Motor neuron (in vitro differentiated cells): ENCODE measurements around the gene VPS35L. TPM values are rescaled to one million over a fixed set of nuclear protein-coding genes. Genes with fewer than 3 reads are reported as not detected.
A peak's percentile ranks its signal among the peaks of the same experiment; 100 is the strongest.

Experiments
- ATAC-seq, 8 experiments: fragments of 200-7000 bp; cut with Tn5 transposase; replicated peaks in 6 of 8; 2 replicates each; pipeline ENCODE4 v1.8.0; 2021; ENCODE audit warnings: mild to moderate bottlenecking in 8 of 8, moderate library complexity in 8 of 8
- H3K27ac ChIP-seq, 2 donors: fragments of 250-450 bp; sonication (Bioruptor Pico); 2 replicates each; pipeline ENCODE4 v1.9.0; 2021; ENCODE audit warnings: antibody characterized with exemption in 2 of 2, mild to moderate bottlenecking in 2 of 2, moderate library complexity in 1 of 2
- H3K4me1 ChIP-seq, 2 donors: fragments of 250-450 bp; sonication (Bioruptor Pico); replicated peaks in 1 of 2; 2 replicates each; pipeline ENCODE4 v1.6.1; 2021; ENCODE audit warnings: antibody characterized with exemption in 2 of 2, mild to moderate bottlenecking in 2 of 2, moderate library complexity in 1 of 2
- H3K4me3 ChIP-seq, 5 donors: fragments of 250-450 bp; sonication (Bioruptor Pico); 2 replicates each; pipeline ENCODE4 v1.9.0; 2021; ENCODE audit warnings: antibody characterized with exemption in 5 of 5, mild to moderate bottlenecking in 5 of 5, moderate library complexity in 4 of 5
- WGBS, 10 experiments: fragments of 450-650 bp; shearing (Covaris generic); methylation state at CpG; one replicate each; pipeline ENCODE4 v1.0.0; 2022; 5-methylcytosine and 5-hydroxymethylcytosine counted together
- in situ Hi-C, 9 experiments: fragments of 400-800 bp; cut with MboI; loops; one replicate each; pipeline ENCODE4 v1.15.0; 2021; ENCODE audit warnings: low sequenced_read_pairs in 9 of 9, low pct_unique_long_range_greater_than_20kb in 2 of 9; ENCODE audit not compliant: unreplicated experiment in 9 of 9
- total RNA-seq, 8 experiments: library from RNA; unstranded; fragments of 300-600 nt; gene quantifications; 2 replicates each; pipeline versions ENCODE4 v1.2.3 to v1.2.4, GENCODE V29; 2022

VPS35L gene
- total RNA-seq, 8 experiments from 2014 or later, result 24.8 to 63.9 (median 42.2) TPM

DNA sequence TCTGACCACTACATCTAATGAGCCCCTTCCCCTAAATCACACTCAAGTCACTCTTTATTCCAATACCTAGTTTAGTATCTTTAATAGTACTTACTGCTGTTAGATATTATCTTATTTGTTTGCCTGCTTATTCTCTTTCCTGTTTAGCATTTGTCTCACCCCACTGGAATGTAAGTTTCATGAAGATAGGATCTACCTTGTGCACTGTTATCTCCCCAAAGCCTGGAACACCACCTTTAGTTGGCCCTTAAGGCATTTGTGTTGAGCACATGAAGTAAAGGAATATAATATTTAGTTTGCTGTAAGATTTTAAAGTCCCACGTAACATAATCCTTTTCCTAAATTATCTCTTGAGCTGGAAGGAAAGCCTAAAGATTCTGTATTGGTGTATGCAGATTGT is 50.2 kb downstream of the VPS35L start:
- in situ Hi-C loops, result loop anchor here in 7 of 9 experiments (10.0 to 25.0 kb wide), 3 partner anchors 279 to 782 kb away; partner anchors contain the start of gene GPRC5B (in 6 of the 7)
- 92 to 100% (median 100%) methylated on average over 1 of the region's 1 CpG; no CpG with 5 or more reads in 2 of the 10 experiments for WGBS, 10 experiments
- no peak for ATAC-seq
- H3K4me1 ChIP-seq, result no peaks in the 10 kb centered on the region
- H3K27ac ChIP-seq, result no peak overlapping the region
- H3K4me3 ChIP-seq, result no peak overlapping the region

DNA sequence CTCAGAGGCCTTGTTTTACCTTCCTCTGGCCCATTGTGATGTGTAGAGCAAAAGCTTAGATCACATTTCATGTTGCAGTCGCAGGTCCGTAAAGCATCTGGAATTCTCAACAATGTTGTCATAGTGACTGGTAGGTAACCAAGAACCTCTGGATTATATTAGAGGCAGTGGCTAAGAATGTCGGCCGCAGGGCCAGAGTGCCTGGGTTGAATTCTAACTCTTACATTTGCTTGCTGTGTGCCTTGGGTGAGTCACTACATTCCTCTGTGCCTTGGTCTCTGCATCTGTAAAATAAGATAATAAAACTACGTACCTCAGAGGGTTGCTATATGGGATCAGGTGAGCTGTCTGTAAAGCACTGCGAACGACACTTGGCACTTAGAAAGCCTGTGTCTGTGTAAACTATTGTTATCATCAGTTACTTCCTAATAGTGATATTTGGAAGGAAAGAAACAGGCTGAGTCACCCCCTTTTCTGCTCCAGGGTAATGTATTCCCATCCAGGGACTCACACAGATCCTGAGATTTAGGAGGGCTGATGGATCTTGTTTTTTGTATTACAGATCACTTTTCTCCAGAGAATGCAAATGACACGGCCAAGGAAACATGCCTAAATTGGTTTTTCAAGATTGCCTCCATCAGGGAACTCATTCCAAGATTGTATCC is 52.2 kb downstream of the VPS35L start:
- H3K4me1 ChIP-seq, result no peaks in the 10 kb centered on the region
- no peak overlapping the region for H3K4me3 ChIP-seq
- in situ Hi-C loops, result loop anchor here in 7 of 9 experiments (10.0 to 25.0 kb wide), 3 partner anchors 277 to 780 kb away; partner anchors contain the start of gene GPRC5B (in 6 of the 7)
- H3K27ac ChIP-seq, result no peak overlapping the region
- peak in 2 of 8 experiments; percentile 41 to 96 for ATAC-seq
- WGBS, 10 experiments, result 12 to 100% (median 86%) methylated on average over 1 to 7 of the region's 8 CpGs; no CpG with 5 or more reads in 2 of the 10 experiments

DNA sequence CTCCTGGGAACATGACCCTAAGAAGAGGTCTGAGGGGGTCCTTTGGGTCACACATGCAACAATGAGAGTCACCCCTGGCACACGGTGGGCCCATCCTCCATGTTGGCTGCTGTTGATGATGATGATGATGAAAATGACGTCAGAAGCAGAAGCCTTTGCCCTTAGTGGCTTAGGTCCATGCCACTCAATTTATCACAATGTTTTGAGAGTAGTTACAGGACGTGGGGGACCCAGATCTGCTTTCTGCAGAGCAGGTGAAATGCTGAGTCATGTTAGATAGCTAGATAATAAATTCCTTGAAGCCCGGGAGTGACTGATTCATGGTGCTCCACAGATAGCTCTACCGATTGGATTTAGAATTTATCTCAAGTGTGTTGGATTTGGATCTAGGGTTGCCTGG is 53.9 kb downstream of the VPS35L start:
- in situ Hi-C loops, result loop anchor here in 7 of 9 experiments (10.0 to 25.0 kb wide), 3 partner anchors 275 to 778 kb away; partner anchors contain the start of gene GPRC5B (in 6 of the 7)
- Histone ChIP-seq H3K4me1 (no peaks in the 10 kb centered on the region), H3K4me3 (no peak overlapping the region), H3K27ac (no peak overlapping the region)
- no peak for ATAC-seq
- 60 to 100% (median 92%) methylated on average over 1 to 4 of the region's 5 CpGs; no CpG with 5 or more reads in 4 of the 10 experiments for WGBS, 10 experiments

DNA sequence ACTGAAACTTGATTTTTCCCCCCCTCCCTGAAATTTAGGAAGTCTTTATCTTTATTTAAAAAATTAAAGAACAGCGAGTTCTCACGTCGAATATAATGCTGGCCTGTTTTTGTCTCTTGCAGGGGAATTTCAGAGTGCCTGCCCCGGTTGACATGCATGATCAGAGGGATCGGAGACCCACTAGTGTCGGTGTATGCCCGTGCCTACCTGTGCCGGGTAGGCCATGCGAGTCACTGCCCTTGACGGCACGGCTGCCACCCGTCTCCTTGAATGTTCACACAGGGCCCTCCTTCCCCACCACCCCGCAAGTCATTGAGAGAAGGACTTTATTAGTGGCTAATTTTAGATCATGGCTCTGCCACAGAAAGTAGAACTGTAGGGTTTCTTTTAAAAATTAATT is 54.7 kb downstream of the VPS35L start:
- Histone ChIP-seq H3K27ac (no peak overlapping the region), H3K4me1 (no peaks in the 10 kb centered on the region), H3K4me3 (no peak overlapping the region)
- 83 to 100% (median 94%) methylated on average over 3 to 6 of the region's 13 CpGs; no CpG with 5 or more reads in 3 of the 10 experiments for WGBS, 10 experiments
- in situ Hi-C loops, result loop anchor here in 6 of 9 experiments (25.0 kb wide), 2 partner anchors 277 to 777 kb away; partner anchors contain the start of gene GPRC5B (in 5 of the 6)
- no peak for ATAC-seq

DNA sequence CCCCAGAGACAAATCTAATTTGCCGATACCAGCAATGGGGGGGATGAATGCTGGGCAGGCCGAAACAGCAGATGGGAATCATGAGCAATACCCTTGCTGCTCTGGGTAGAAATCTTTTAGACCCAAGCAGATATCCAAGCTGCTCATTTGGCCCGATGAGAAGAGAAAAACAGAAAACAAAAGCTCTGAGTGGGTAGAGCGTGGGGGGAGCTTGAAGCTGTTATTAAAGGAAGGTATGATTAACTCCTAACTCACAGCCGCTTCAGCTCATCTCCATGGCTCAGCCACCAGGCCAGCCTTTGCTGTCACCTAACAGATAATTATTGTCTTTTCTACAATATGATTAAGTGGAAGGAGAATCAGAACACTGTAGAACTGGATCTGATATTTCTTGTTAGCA is 58.3 kb downstream of the VPS35L start:
- in situ Hi-C loops, result loop anchor here in 6 of 9 experiments (25.0 kb wide), 2 partner anchors 273 to 773 kb away; partner anchors contain the start of gene GPRC5B (in 5 of the 6)
- 68 to 100% (median 92%) methylated on average over 1 to 5 of the region's 5 CpGs; no CpG with 5 or more reads in 3 of the 10 experiments for WGBS, 10 experiments
- Histone ChIP-seq H3K4me1 (no peaks in the 10 kb centered on the region), H3K27ac (no peak overlapping the region), H3K4me3 (no peak overlapping the region)
- no peak for ATAC-seq

DNA sequence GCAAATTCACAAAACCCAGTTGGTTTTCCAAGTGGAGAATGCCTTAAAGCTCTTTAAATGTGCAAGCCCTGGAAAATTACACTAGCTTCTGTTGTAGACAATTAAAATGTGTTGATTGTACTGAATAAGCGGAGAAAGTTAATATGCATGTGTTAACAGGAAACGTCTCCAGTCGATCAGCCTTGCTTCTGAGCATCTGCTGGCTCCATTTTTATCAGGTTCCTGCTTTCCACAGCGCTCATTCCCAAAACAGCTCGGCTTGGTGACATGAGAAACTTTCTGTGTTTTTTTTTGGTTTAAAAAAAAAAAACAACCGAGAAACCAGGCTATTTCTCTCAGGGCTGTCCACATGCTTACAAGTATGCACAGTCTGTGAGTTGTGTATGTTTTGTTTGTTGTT is 60.7 kb downstream of the VPS35L start:
- 79 to 100% (median 92%) methylated on average over 1 to 6 of the region's 6 CpGs; no CpG with 5 or more reads in 1 of the 10 experiments for WGBS, 10 experiments
- Histone ChIP-seq H3K4me1 (no peaks in the 10 kb centered on the region), H3K4me3 (no peak overlapping the region), H3K27ac (no peak overlapping the region)
- ATAC-seq, result no peak
- in situ Hi-C loops, result loop anchor here in 6 of 9 experiments (25.0 kb wide), 2 partner anchors 271 to 771 kb away; partner anchors contain the start of gene GPRC5B (in 5 of the 6)

DNA sequence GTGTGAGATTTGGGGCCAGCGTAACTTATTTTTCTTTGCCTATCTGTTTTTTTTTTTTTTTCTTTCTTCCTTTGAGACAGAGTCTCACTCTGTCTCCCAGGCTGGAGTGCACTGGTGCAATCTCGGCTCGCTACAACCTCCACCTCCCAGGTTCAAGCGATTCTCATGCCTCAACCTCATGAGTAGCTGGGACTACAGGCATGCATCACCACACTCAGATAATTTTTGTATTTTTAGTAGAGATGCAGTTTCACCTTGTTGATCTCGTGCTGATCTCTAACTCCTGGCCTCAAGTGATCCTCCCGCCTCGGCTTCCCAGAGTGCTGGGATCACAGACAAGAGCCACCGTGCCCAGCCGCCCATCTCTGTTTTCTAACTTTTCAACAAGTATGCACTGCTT is 63.4 kb downstream of the VPS35L start:
- Histone ChIP-seq H3K4me1 (no peaks in the 10 kb centered on the region), H3K4me3 (no peak overlapping the region), H3K27ac (no peak overlapping the region)
- WGBS, 10 experiments, result 87 to 100% (median 98%) methylated on average over 2 to 9 of the region's 9 CpGs; no CpG with 5 or more reads in 1 of the 10 experiments
- in situ Hi-C loops, result loop anchor here in 6 of 9 experiments (25.0 kb wide), 2 partner anchors 268 to 768 kb away; partner anchors contain the start of gene GPRC5B (in 5 of the 6)
- no peak for ATAC-seq

DNA sequence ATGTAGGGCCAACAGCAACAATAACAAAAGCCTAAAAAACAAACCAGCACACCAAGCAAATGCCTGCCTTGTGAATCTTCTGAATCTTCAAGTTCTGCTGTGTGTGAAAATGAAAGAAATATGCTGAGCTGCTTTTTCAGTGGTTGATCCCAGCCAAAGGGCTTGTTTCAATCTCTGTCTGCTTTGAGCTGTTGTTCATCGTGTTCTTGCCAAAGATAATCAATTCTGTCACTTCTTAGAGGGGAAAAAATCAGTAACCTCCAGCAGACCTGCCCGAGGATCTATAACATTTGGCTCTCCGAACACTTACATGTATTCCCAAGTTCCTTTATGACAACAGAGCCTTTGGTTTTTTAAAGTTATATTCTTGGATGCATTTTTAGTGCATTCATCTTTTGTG is 65.9 kb downstream of the VPS35L start:
- in situ Hi-C loops, result loop anchor here in 6 of 9 experiments (25.0 kb wide), 2 partner anchors 266 to 766 kb away; partner anchors contain the start of gene GPRC5B (in 5 of the 6)
- no peaks in the 10 kb centered on the region for H3K4me1 ChIP-seq
- WGBS, 10 experiments, result 20 to 100% (median 85%) methylated on average over 1 to 3 of the region's 3 CpGs; no CpG with 5 or more reads in 2 of the 10 experiments
- H3K4me3 ChIP-seq, result no peak overlapping the region
- no peak overlapping the region for H3K27ac ChIP-seq
- ATAC-seq, result no peak

DNA sequence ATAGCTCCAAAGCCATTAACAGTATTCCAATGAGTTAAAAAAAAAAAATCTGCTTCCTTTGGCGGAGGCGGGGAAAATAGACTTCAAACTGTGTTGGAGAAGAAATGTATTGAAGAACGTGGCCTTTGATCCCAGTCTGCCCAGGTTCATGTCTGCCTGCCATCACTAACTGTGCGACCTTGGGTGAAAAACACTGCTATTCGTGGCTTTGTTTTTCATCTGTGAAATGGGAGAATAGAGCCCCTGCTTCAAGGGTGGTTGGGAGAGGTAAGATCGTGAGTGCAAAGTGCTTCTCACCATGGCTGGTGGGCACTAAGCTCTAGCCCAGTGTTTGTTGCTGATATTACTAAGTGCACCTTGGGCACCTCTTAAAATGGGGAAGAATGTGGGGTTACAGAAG is 69.5 kb downstream of the VPS35L start:
- Histone ChIP-seq H3K4me3 (no peak overlapping the region), H3K27ac (no peak overlapping the region), H3K4me1 (no peaks in the 10 kb centered on the region)
- in situ Hi-C loops, result no loop called here
- no peak for ATAC-seq
- 82 to 100% (median 96%) methylated on average over 1 to 6 of the region's 6 CpGs; no CpG with 5 or more reads in 1 of the 10 experiments for WGBS, 10 experiments

DNA sequence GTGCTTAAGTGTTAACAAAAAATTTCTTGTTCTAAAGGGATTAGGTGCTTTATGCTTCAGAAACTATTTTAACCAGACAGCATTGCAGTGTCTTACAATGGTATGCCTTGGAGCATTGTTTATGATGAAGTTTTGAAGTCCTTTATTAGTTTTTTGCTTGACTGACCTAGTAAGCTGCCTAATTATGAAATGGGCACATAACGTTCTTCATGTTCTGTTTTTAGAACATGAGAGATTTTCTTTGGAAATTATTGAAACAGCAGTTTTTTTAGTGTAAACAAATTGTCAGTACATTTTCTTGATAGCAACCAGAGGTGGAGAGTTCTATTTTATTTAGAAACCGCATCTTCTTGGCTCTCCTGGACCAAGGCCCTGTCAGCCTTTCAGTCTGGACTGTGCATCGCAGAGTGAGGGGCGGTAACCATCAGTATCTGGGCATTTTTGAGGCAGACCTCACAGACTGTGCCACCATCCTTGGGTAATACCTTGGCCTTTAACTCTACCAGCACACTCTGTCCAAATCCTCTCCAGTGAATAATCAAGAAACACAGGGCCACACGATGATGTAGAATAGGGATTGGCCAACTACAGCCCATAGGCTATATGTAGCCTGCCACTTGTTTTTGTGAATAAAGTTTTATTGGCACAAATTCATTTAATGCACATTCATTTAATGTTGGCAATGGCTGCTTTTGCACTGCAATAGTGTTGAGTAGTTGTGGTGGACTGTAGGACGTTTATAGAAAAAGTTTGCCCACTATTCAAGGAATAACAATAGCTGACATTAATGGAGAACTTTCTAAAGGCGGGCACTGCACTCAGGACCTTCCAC is 81.1 kb downstream of the VPS35L start:
- Histone ChIP-seq H3K4me1 (no peaks in the 10 kb centered on the region), H3K4me3 (no peak overlapping the region), H3K27ac (no peak overlapping the region)
- in situ Hi-C loops, result no loop called here
- no peak for ATAC-seq
- 58 to 100% (median 83%) methylated on average over 1 to 7 of the region's 7 CpGs for WGBS, 10 experiments

DNA sequence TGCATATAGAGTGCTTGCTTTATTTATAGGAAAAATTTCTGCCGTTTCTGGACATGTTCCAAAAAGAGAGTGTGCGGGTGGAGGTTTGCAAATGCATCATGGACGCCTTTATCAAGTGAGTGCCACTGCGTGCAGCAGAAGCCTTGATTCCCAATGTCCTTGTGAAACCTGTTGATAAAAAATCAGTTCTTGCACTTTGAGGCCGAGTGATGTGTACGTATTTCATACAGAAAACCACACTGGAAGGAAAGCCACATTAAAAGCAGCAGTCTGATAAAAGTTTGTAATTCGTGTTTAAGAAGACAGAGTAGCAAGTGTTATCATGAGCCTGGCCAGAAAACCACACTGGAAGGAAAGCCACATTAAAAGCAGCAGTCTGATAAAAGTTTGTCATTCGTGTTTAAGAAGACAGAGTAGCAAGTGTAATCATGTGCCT is 84.5 kb downstream of the VPS35L start:
- Histone ChIP-seq H3K27ac (no peak overlapping the region), H3K4me1 (no peaks in the 10 kb centered on the region), H3K4me3 (no peak overlapping the region)
- in situ Hi-C loops, result no loop called here
- ATAC-seq, result no peak
- 37 to 93% (median 81%) methylated on average over 3 to 8 of the region's 8 CpGs for WGBS, 10 experiments

DNA sequence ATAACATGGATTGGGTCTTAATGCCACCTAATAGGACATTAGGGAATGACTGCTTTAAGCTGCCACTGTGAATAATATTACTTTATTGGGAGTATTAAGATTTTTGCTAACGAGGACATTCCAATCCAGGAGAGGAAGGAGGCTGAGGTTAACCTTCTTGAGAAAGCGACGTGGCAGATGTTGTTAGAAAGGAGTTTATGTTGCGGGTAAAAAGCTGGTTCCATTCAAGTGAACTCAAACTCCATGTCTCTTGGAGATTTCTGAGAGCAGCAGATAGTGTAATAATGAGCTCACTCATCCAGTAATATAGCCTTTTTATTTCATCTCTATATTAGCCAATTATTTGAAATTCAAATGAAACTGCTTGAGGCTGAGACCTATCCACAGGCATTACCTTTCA is 87.0 kb downstream of the VPS35L start:
- WGBS, 10 experiments, result 90 to 97% (median 96%) methylated on average over 4 of the region's 4 CpGs; no CpG with 5 or more reads in 3 of the 10 experiments
- H3K27ac ChIP-seq, result no peak overlapping the region
- ATAC-seq, result no peak

More for the DNA sequence above, 87.0 kb downstream of the VPS35L start:
- H3K4me1 ChIP-seq, result no peaks in the 10 kb centered on the region
- H3K4me3 ChIP-seq, result no peak overlapping the region
- in situ Hi-C loops, result no loop called here
